Right atrium auricular region (tissue), 2 donors: ENCODE data around the gene GAS1. TPM values are rescaled to one million over a fixed set of nuclear protein-coding genes. Genes with fewer than 3 reads are reported as not detected.
A peak's percentile ranks its signal among the peaks of the same experiment; 100 is the strongest.

Experiments used
- DNase-seq: peaks from one replicate; pipeline ENCODE4 v3.0.0-alpha.2; 2019; ENCODE audit warnings: low spot score
- H3K27ac ChIP-seq, 2 donors: fragments of 200-600 bp; sonication (generic); 1 replicate in 1 of 2; 2 replicates in 1 of 2; pipeline ENCODE4 v1.5.1; 2016 to 2019
- H3K27me3 ChIP-seq, 2 donors: fragments of 200-600 bp; sonication (generic); one replicate each; pipeline versions ENCODE4 v1.5.1 to v1.6.0; 2017 to 2019
- H3K36me3 ChIP-seq: fragments of 200-600 bp; sonication (generic); one replicate; pipeline ENCODE4 v1.5.1; 2016
- H3K4me1 ChIP-seq, 2 donors: fragments of 200-600 bp; sonication (generic); one replicate each; pipeline versions ENCODE4 v1.5.1 to v1.6.0; 2017 to 2019
- H3K4me3 ChIP-seq, 2 donors: fragments of 200-600 bp; sonication (generic); 1 replicate in 1 of 2; 2 replicates in 1 of 2; pipeline ENCODE4 v1.5.1; 2017 to 2019; ENCODE audit warnings: mild to moderate bottlenecking in 1 of 2, moderate library complexity in 1 of 2
- H3K9me3 ChIP-seq, 2 donors: fragments of 200-600 bp; sonication (generic); one replicate each; pipeline ENCODE4 v1.5.1; 2019
- CTCF ChIP-seq, 2 donors: fragments of 200-600 bp; sonication (generic); IDR thresholded peaks; one replicate each; pipeline ENCODE4 v1.5.1; 2019; ENCODE audit warnings: antibody characterized with exemption in 2 of 2
- total RNA-seq, 2 donors: library from RNA; depleted of rRNA; stranded (reverse); fragments of >200 nt; gene quantifications; one replicate each; pipeline ENCODE4 v1.1.0, GENCODE V29; 2016

Gene GAS1
- total RNA-seq, 2 donors from 2014 or later, result 44.4 to 78.6 TPM

DNA sequence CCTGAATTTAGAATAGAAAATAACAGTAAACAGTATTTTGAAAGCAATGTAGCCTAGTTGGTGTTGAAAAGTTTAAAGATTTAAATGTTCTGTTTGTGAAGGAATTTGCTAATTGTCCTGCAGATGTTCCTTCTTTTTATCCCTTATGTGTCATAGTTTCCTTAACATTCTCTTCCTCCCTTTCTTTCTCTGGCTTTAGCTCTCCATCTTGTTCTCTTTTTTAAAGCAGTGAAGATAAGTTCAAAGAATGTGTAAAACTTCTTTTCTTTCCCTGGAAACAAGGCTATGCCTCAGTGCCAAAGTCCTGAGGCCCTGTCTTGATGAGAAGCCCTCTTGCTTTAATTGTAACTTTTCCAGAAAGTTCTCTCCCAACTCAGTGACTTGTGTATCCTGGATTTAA lies 24.4 kb upstream of the GAS1 start:
- H3K27ac ChIP-seq, result peak overlapping the region in 1 of 2 donors; percentile 30
- H3K4me3 ChIP-seq, result no peak overlapping the region
- no peaks in the 10 kb centered on the region for H3K36me3 ChIP-seq
- DNase-seq, result no peak
- no peak for TF ChIP-seq CTCF (IDR thresholded peaks at IDR 0.05)
- no peaks in the 10 kb centered on the region for H3K9me3 ChIP-seq
- H3K4me1 ChIP-seq, result peaks cover 0 to 3% of the 10 kb centered on the region in 2 donors
- no peaks in the 10 kb centered on the region for H3K27me3 ChIP-seq

GRCh38 chr9:86968258-86968920 lies 21.1 kb upstream of the GAS1 start:
- H3K9me3 ChIP-seq, result no peaks in the 10 kb centered on the region
- no peak for TF ChIP-seq CTCF (IDR thresholded peaks at IDR 0.05)
- H3K4me1 ChIP-seq, result peaks cover 0 to 3% of the 10 kb centered on the region in 2 donors
- H3K4me3 ChIP-seq, result no peak overlapping the region
- no peak overlapping the region for H3K27ac ChIP-seq
- H3K36me3 ChIP-seq, result no peaks in the 10 kb centered on the region
- no peak for DNase-seq
- no peaks in the 10 kb centered on the region for H3K27me3 ChIP-seq

DNA sequence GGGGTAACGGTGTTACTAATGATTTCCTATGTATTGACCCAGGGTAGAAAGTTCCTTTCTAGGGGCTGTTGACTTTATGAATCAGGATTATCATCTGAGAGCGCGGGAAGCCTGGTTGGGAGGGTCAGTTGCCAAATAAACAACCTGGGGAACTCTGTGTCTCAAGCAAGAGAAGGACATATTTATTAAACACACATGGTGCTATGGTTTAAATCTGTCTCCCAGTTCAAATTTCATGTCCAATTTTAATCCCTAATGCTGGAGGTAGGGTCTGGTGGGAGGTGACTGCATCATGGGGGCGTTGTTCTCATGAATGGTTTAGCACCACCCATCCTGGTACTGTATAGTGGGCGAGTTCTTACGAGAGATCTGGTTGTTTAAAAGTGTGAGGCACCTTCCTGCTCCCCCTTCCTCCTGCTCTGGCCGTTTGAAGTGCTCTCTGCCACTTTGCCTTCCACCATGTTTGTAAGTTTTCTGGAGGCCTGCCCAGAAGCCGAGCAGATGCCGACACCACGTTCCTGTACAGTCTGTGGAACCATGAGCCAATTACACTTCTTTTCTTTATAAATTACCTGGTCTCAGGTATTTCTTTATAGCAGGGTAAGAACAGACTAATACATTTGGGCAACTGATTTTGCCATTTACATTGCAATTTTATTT lies 19.7 kb upstream of the GAS1 start:
- no peak for TF ChIP-seq CTCF (IDR thresholded peaks at IDR 0.05)
- Histone ChIP-seq H3K36me3 (no peaks in the 10 kb centered on the region), H3K9me3 (no peaks in the 10 kb centered on the region), H3K4me1 (peaks cover 0 to 3% of the 10 kb centered on the region in 2 donors), H3K4me3 (no peak overlapping the region), H3K27me3 (no peaks in the 10 kb centered on the region), H3K27ac (no peak overlapping the region)
- DNase-seq, result no peak

- Histone ChIP-seq H3K36me3 (no peaks in the 10 kb centered on the region), H3K4me3 (no peak overlapping the region), H3K9me3 (no peaks in the 10 kb centered on the region), H3K27me3 (no peaks in the 10 kb centered on the region), H3K27ac (peak overlapping the region in 1 of 2 donors; percentile 50), H3K4me1 (peaks cover 0 to 3% of the 10 kb centered on the region in 2 donors)
- no peak for TF ChIP-seq CTCF (IDR thresholded peaks at IDR 0.05)
- DNase-seq, result no peak
Observed at GRCh38 chr9:86965636-86966395, 18.5 kb upstream of the GAS1 start.

- no peak for DNase-seq
- no peak for TF ChIP-seq CTCF (IDR thresholded peaks at IDR 0.05)
- Histone ChIP-seq H3K9me3 (no peaks in the 10 kb centered on the region), H3K4me3 (no peak overlapping the region), H3K27ac (no peak overlapping the region), H3K4me1 (no peaks in the 10 kb centered on the region), H3K36me3 (no peaks in the 10 kb centered on the region), H3K27me3 (no peaks in the 10 kb centered on the region)
Observed at GRCh38 chr9:86962692-86963091, 15.4 kb upstream of the GAS1 start.
